AG08396 (cell line): Measurements from ENCODE around the gene FBXL17.

Experiments
- DNase-seq: peaks from one replicate; pipeline ENCODE4 v3.0.0; 2012; ENCODE audit warnings: low spot score, mixed read lengths

The FBXL17 gene

GRCh38 chr5:107858324-107858723, 523.6 kb downstream of the FBXL17 start:
- no peak for DNase-seq

GRCh38 chr5:107857785-107858184, 524.1 kb downstream of the FBXL17 start:
- no peak for DNase-seq

- no peak for DNase-seq
These were observed 526.7 kb downstream of the FBXL17 start for GRCh38 chr5:107855171-107855570.

- DNase-seq, result no peak
These were observed 528.2 kb downstream of the FBXL17 start for GRCh38 chr5:107853696-107854095.

- DNase-seq, result no peak
These were observed 528.9 kb downstream of the FBXL17 start for GRCh38 chr5:107853031-107853430.

- no peak for DNase-seq
These were observed 532.8 kb downstream of the FBXL17 start for GRCh38 chr5:107849118-107849517.

GRCh38 chr5:107840592-107840991, 541.3 kb downstream of the FBXL17 start:
- DNase-seq, result no peak

- no peak for DNase-seq
These were observed 541.7 kb downstream of the FBXL17 start for GRCh38 chr5:107840161-107840560.

- DNase-seq, result no peak
These were observed 546.8 kb downstream of the FBXL17 start for GRCh38 chr5:107835096-107835495.

- no peak for DNase-seq
These were observed 549.2 kb downstream of the FBXL17 start for GRCh38 chr5:107832746-107833145.

GRCh38 chr5:107831612-107832395, 550.1 kb downstream of the FBXL17 start:
- DNase-seq, result peak; percentile 59

GRCh38 chr5:107830750-107831149, 551.1 kb downstream of the FBXL17 start:
- DNase-seq, result no peak

GRCh38 chr5:107826311-107827000, 555.4 kb downstream of the FBXL17 start:
- no peak for DNase-seq

- DNase-seq, result no peak
These were observed 557.1 kb downstream of the FBXL17 start for GRCh38 chr5:107824821-107825220.

GRCh38 chr5:107821288-107821687, 560.6 kb downstream of the FBXL17 start:
- DNase-seq, result no peak

- DNase-seq, result no peak
These were observed 561.5 kb downstream of the FBXL17 start for GRCh38 chr5:107820429-107820828.

GRCh38 chr5:107817951-107818350, 563.9 kb downstream of the FBXL17 start:
- no peak for DNase-seq

GRCh38 chr5:107817436-107817835, 564.5 kb downstream of the FBXL17 start:
- DNase-seq, result no peak

- DNase-seq, result no peak
These were observed 566.8 kb downstream of the FBXL17 start for GRCh38 chr5:107815109-107815508.

GRCh38 chr5:107814183-107814827, 567.6 kb downstream of the FBXL17 start:
- no peak for DNase-seq

GRCh38 chr5:107813559-107813958, 568.3 kb downstream of the FBXL17 start:
- no peak for DNase-seq

GRCh38 chr5:107812570-107813141, 569.2 kb downstream of the FBXL17 start:
- DNase-seq, result peak; percentile 69
